Liver (tissue), 9 donors: ENCODE data around the gene KIRREL3. TPM values are rescaled to one million over a fixed set of nuclear protein-coding genes. Genes with fewer than 3 reads are reported as not detected.

Experiments used
- DNase-seq: peaks from one replicate; pipeline ENCODE4 v3.0.0-alpha.2; 2017; ENCODE audit warnings: low spot score
- H3K27ac ChIP-seq, 2 donors: one replicate each; pipeline ENCODE4 v1.7.0; 2013; ENCODE audit warnings: inconsistent platforms in 2 of 2, low read length in 2 of 2, control low read depth in 1 of 2, low read depth in 1 of 2, mild to moderate bottlenecking in 1 of 2
- H3K27me3 ChIP-seq, 4 donors: one replicate each; pipeline versions ENCODE4 v1.6.1 to v1.7.0; 2013; ENCODE audit warnings: low read length in 3 of 4, inconsistent platforms in 1 of 4, mild to moderate bottlenecking in 1 of 4, moderate library complexity in 1 of 4; ENCODE audit not compliant: control insufficient read depth in 4 of 4, insufficient read depth in 4 of 4
- H3K36me3 ChIP-seq, 4 donors: one replicate each; pipeline versions ENCODE4 v1.6.1 to v1.7.0; 2013; ENCODE audit warnings: low read length in 3 of 4, mild to moderate bottlenecking in 3 of 4, low read depth in 1 of 4, moderate library complexity in 1 of 4; ENCODE audit not compliant: control insufficient read depth in 4 of 4, insufficient read depth in 3 of 4
- H3K4me1 ChIP-seq, 4 donors: one replicate each; pipeline versions ENCODE4 v1.6.1 to v1.7.0; 2013; ENCODE audit warnings: low read length in 3 of 4, mild to moderate bottlenecking in 3 of 4, moderate library complexity in 1 of 4; ENCODE audit not compliant: control insufficient read depth in 4 of 4, insufficient read depth in 4 of 4
- H3K4me3 ChIP-seq, 3 donors: one replicate each; pipeline versions ENCODE4 v1.6.1 to v1.7.0; 2013; ENCODE audit warnings: low read length in 3 of 3, control low read depth in 1 of 3, low read depth in 1 of 3, mild to moderate bottlenecking in 1 of 3
- H3K9ac ChIP-seq, 2 donors: one replicate each; pipeline ENCODE4 v1.7.0; 2013; ENCODE audit warnings: low read length in 2 of 2, mild to moderate bottlenecking in 2 of 2, moderate library complexity in 2 of 2, control low read depth in 1 of 2, low read depth in 1 of 2
- H3K9me3 ChIP-seq, 4 donors: one replicate each; pipeline versions ENCODE4 v1.6.1 to v1.7.0; 2013; ENCODE audit warnings: low read length in 3 of 4; ENCODE audit not compliant: control insufficient read depth in 4 of 4
- ATF3 ChIP-seq: IDR thresholded peaks from 2 replicates; pipeline ENCODE4 v1.6.1; 2016; ENCODE audit warnings: antibody characterized with exemption
- CTCF ChIP-seq: fragments of 150-350 bp; IDR thresholded peaks from 2 replicates; pipeline ENCODE4 v1.5.1; 2017; ENCODE audit warnings: improper control_type of control experiment, low read depth, low read length; ENCODE audit not compliant: missing input control
- EGR1 ChIP-seq, 2 donors: IDR thresholded peaks; 2 replicates each; pipeline ENCODE4 v1.6.1; 2016 to 2018; ENCODE audit warnings: antibody characterized with exemption in 2 of 2, low read depth in 2 of 2
- FOXA1 ChIP-seq: IDR thresholded peaks from 2 replicates; pipeline ENCODE4 v1.6.1; 2016; ENCODE audit warnings: antibody characterized with exemption
- FOXA2 ChIP-seq: IDR thresholded peaks from 2 replicates; pipeline ENCODE4 v1.6.1; 2016; ENCODE audit warnings: antibody characterized with exemption
- GABPA ChIP-seq, 2 donors: IDR thresholded peaks in 1 of 2; conservative IDR thresholded peaks in 1 of 2; 2 replicates each; pipeline ENCODE4 v1.6.1; 2016; ENCODE audit warnings: antibody characterized with exemption in 2 of 2, mild to moderate bottlenecking in 1 of 2, moderate library complexity in 1 of 2
- HNF4A ChIP-seq, 2 donors: conservative IDR thresholded peaks; 2 replicates each; pipeline ENCODE4 v1.6.1; 2016; ENCODE audit warnings: antibody characterized with exemption in 2 of 2, mild to moderate bottlenecking in 2 of 2
- HNF4G ChIP-seq: IDR thresholded peaks from 2 replicates; pipeline ENCODE4 v1.6.1; 2016; ENCODE audit warnings: antibody characterized with exemption
- JUND ChIP-seq, 2 donors: IDR thresholded peaks; 2 replicates each; pipeline ENCODE4 v1.6.1; 2016; ENCODE audit warnings: antibody characterized with exemption in 2 of 2
- MAX ChIP-seq: IDR thresholded peaks from 2 replicates; pipeline ENCODE4 v1.6.1; 2016; ENCODE audit warnings: antibody characterized with exemption
- NR2F2 ChIP-seq: IDR thresholded peaks from 2 replicates; pipeline ENCODE4 v1.6.1; 2016; ENCODE audit warnings: antibody characterized with exemption
- RAD21 ChIP-seq, 2 donors: IDR thresholded peaks; 2 replicates each; pipeline ENCODE4 v1.6.1; 2016; ENCODE audit warnings: antibody characterized with exemption in 2 of 2, mild to moderate bottlenecking in 2 of 2
- REST ChIP-seq: IDR thresholded peaks from 2 replicates; pipeline ENCODE4 v1.6.1; 2016; ENCODE audit warnings: antibody characterized with exemption, mild to moderate bottlenecking
- RXRA ChIP-seq, 2 donors: IDR thresholded peaks; 2 replicates each; pipeline ENCODE4 v1.6.1; 2017 to 2018; ENCODE audit warnings: antibody characterized with exemption in 2 of 2, mild to moderate bottlenecking in 1 of 2
- SP1 ChIP-seq: IDR thresholded peaks from 2 replicates; pipeline ENCODE4 v1.6.1; 2018; ENCODE audit warnings: antibody characterized with exemption, mild to moderate bottlenecking
- TAF1 ChIP-seq: conservative IDR thresholded peaks from 2 replicates; pipeline ENCODE4 v1.6.1; 2016; ENCODE audit warnings: antibody characterized with exemption, mild to moderate bottlenecking
- YY1 ChIP-seq: IDR thresholded peaks from 2 replicates; pipeline ENCODE4 v1.6.1; 2016; ENCODE audit warnings: antibody characterized with exemption, mild to moderate bottlenecking
- ZBTB33 ChIP-seq: IDR thresholded peaks from 2 replicates; pipeline ENCODE4 v1.6.1; 2016; ENCODE audit warnings: antibody characterized with exemption
- WGBS: extraction: QIAGEN DNeasy Blood & Tissue Kit; methylation state at CpG from one replicate; pipeline ENCODE4 v1.1.7; 2013; 5-methylcytosine and 5-hydroxymethylcytosine counted together
- polyA plus RNA-seq, 2 donors: library from polyadenylated mRNA; stranded (reverse) in 1 of 2; unstranded in 1 of 2; fragments of 200-250 nt in 1 of 2; fragments of >200 nt in 1 of 2; fragmentation: Nextera tagmentation in 1 of 2; extraction: Ambion mirVana in 1 of 2; gene quantifications; one replicate each; pipeline versions ENCODE4 v1.2.1 to v1.2.3, GENCODE V29; 2013 to 2015
- total RNA-seq, 2 donors: library from RNA; depleted of rRNA; stranded (reverse); fragments of >200 nt; gene quantifications; one replicate each; pipeline ENCODE4 v1.2.3, GENCODE V29; 2014
- donor health status: healthy.
- donor health status: healthy.
- donor health status: healthy.
- donor health status: healthy.
- donor health status: healthy.

Gene KIRREL3
- total and polyA plus RNA-seq, 4 donors: 0.03 to 0.29 (median 0.08) TPM; not detected in 1

- peaks cover 0 to 7% (median 0%) of the 10 kb centered on the region in 4 donors for H3K36me3 ChIP-seq
- H3K9ac ChIP-seq: no peak overlapping the region
- H3K4me3 ChIP-seq: no peak overlapping the region
- H3K27me3 ChIP-seq: no peaks in the 10 kb centered on the region
- WGBS: 84% methylated on average over 19 of the region's 19 CpGs
- DNase-seq: no peak
- no peaks in the 10 kb centered on the region for H3K9me3 ChIP-seq
- H3K4me1 ChIP-seq: peaks cover 2 to 6% (median 6%) of the 10 kb centered on the region in 4 donors
- TF ChIP-seq JUND (IDR thresholded peaks at IDR 0.05): no peak
- TF ChIP-seq RAD21 (IDR thresholded peaks at IDR 0.05): no peak
- no peak for TF ChIP-seq RXRA (IDR thresholded peaks at IDR 0.05)
- TF ChIP-seq CTCF: no peak
- no peak for TF ChIP-seq GABPA (IDR thresholded peaks at IDR 0.05 in 1 of 2, conservative IDR thresholded peaks at IDR 0.05 in 1 of 2)
- no peak for TF ChIP-seq NR2F2
- TF ChIP-seq YY1: no peak
- no peak for TF ChIP-seq TAF1
- TF ChIP-seq FOXA2: no peak
- no peak for TF ChIP-seq ATF3
- no peak for TF ChIP-seq ZBTB33
- no peak for TF ChIP-seq FOXA1
- TF ChIP-seq SP1: no peak
- TF ChIP-seq HNF4G: no peak
- no peak for TF ChIP-seq MAX
- no peak for TF ChIP-seq REST
- no peak for TF ChIP-seq EGR1 (IDR thresholded peaks at IDR 0.05; ENCODE audit: low read depth in 2 of 2)
- TF ChIP-seq HNF4A (conservative IDR thresholded peaks at IDR 0.05): no peak
- no peak overlapping the region for H3K27ac ChIP-seq
Observed at GRCh38 chr11:126683766-126684728, 316.5 kb downstream of the KIRREL3 start.
